ENCODE data around the gene UACA. TPM values are rescaled to one million over a fixed set of nuclear protein-coding genes. Genes with fewer than 3 reads are reported as not detected.

UACA gene
- polyA plus RNA-seq, 2 donors = 27.1 to 83.5 TPM

DNA sequence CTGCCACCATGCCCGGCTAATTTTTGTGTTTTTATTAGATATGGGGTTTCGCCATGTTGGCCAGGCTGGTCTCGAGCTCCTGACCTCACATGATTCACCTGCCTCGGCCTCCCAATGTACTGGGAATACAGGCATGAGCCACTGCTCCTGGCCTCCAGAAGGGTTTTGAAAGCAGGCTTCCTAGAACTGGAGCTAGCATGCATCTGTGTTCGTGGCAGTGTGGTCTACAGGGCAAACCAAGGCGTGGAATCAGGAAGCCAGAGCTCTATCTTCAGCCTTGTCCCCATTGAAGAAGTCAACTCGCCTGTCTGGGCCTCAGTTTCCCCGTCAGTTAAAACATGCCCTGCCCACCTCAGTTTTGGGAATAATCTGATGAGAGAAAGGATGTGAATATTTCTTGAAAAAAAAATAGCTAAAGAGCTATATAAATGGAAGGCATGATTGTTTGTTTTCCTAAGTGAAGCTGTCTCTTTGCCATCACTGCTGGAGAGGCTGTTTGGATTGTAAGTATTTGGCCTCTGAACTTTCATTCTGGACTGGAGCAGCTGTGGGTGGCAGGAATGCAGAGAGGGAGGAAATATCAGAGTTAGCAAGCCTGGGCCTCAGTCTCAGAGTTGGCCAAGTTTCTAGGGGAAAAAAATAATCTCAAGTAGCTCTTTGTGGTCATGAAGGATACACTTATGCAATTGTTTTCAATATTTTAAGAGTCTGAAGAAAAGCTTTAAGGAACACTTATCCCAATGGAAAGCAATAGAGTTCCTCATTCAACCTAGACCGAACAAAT, 36.5 kb upstream of the UACA start:
- H3K27ac ChIP-seq (ENCODE audit: low read depth in 2 of 2, low read length in 1 of 2) = peak overlapping the region in 1 of 2 donors; percentile 41
- no peaks in the 10 kb centered on the region for H3K4me1 ChIP-seq (ENCODE audit: control insufficient read depth in 2 of 2, insufficient read depth in 2 of 2, low read length in 1 of 2)
- H3K4me3 ChIP-seq (ENCODE audit: low read depth in 1 of 2, low read length in 2 of 2) = no peak overlapping the region
- 74 to 75% methylated on average over 9 of the region's 9 CpGs for WGBS, 2 donors
- H3K27me3 ChIP-seq (ENCODE audit: control insufficient read depth in 1 of 2, insufficient read depth in 2 of 2, low read length in 2 of 2) = no peaks in the 10 kb centered on the region
- H3K36me3 ChIP-seq (ENCODE audit: control insufficient read depth in 2 of 2, insufficient read depth in 2 of 2, low read length in 1 of 2) = no peaks in the 10 kb centered on the region
- H3K9me3 ChIP-seq (ENCODE audit: control insufficient read depth in 2 of 2, insufficient read depth in 1 of 2, low read depth in 1 of 2, low read length in 1 of 2) = no peaks in the 10 kb centered on the region

GRCh38 chr15:70797464-70797863, 34.1 kb upstream of the UACA start:
- Histone ChIP-seq H3K9me3 (ENCODE audit: control insufficient read depth in 2 of 2, insufficient read depth in 1 of 2, low read depth in 1 of 2, low read length in 1 of 2) (no peaks in the 10 kb centered on the region), H3K27ac (ENCODE audit: low read depth in 2 of 2, low read length in 1 of 2) (no peak overlapping the region), H3K27me3 (ENCODE audit: control insufficient read depth in 1 of 2, insufficient read depth in 2 of 2, low read length in 2 of 2) (no peaks in the 10 kb centered on the region), H3K36me3 (ENCODE audit: control insufficient read depth in 2 of 2, insufficient read depth in 2 of 2, low read length in 1 of 2) (no peaks in the 10 kb centered on the region), H3K4me3 (ENCODE audit: low read depth in 1 of 2, low read length in 2 of 2) (no peak overlapping the region), H3K4me1 (ENCODE audit: control insufficient read depth in 2 of 2, insufficient read depth in 2 of 2, low read length in 1 of 2) (no peaks in the 10 kb centered on the region)
- 73 to 88% methylated on average over 5 of the region's 5 CpGs for WGBS, 2 donors

GRCh38 chr15:70796516-70797310, 33.4 kb upstream of the UACA start:
- no peaks in the 10 kb centered on the region for H3K9me3 ChIP-seq (ENCODE audit: control insufficient read depth in 2 of 2, insufficient read depth in 1 of 2, low read depth in 1 of 2, low read length in 1 of 2)
- H3K27ac ChIP-seq (ENCODE audit: low read depth in 2 of 2, low read length in 1 of 2) = no peak overlapping the region
- no peaks in the 10 kb centered on the region for H3K27me3 ChIP-seq (ENCODE audit: control insufficient read depth in 1 of 2, insufficient read depth in 2 of 2, low read length in 2 of 2)
- no peaks in the 10 kb centered on the region for H3K36me3 ChIP-seq (ENCODE audit: control insufficient read depth in 2 of 2, insufficient read depth in 2 of 2, low read length in 1 of 2)
- no peaks in the 10 kb centered on the region for H3K4me1 ChIP-seq (ENCODE audit: control insufficient read depth in 2 of 2, insufficient read depth in 2 of 2, low read length in 1 of 2)
- 92% methylated on average over 14 of the region's 14 CpGs for WGBS, 2 donors
- H3K4me3 ChIP-seq (ENCODE audit: low read depth in 1 of 2, low read length in 2 of 2) = no peak overlapping the region

DNA sequence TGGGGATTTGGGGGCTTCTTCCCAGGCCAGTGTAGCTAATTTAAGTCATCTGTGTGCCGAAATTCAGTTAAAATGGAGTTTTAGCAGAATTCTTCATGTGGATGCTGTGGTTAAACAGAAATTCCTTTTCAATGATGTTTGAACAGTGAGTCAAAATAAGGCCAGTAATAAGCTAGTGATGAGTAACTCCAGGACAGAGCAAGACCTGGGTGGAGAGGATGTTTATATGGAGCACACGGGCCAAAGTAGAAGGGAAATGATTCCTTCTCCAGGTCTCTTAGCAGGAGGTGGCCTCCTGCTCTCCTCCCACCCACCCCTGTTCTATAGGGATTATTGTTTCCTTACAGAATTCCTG, 31.9 kb upstream of the UACA start:
- Histone ChIP-seq H3K4me3 (ENCODE audit: low read depth in 1 of 2, low read length in 2 of 2) (no peak overlapping the region), H3K27me3 (ENCODE audit: control insufficient read depth in 1 of 2, insufficient read depth in 2 of 2, low read length in 2 of 2) (no peaks in the 10 kb centered on the region), H3K9me3 (ENCODE audit: control insufficient read depth in 2 of 2, insufficient read depth in 1 of 2, low read depth in 1 of 2, low read length in 1 of 2) (no peaks in the 10 kb centered on the region), H3K27ac (ENCODE audit: low read depth in 2 of 2, low read length in 1 of 2) (peak overlapping the region in 1 of 2 donors; percentile 20), H3K36me3 (ENCODE audit: control insufficient read depth in 2 of 2, insufficient read depth in 2 of 2, low read length in 1 of 2) (no peaks in the 10 kb centered on the region), H3K4me1 (ENCODE audit: control insufficient read depth in 2 of 2, insufficient read depth in 2 of 2, low read length in 1 of 2) (no peaks in the 10 kb centered on the region)
- 52 to 61% methylated on average over 2 of the region's 2 CpGs for WGBS, 2 donors

GRCh38 chr15:70794596-70795310, 31.4 kb upstream of the UACA start:
- Histone ChIP-seq H3K4me3 (ENCODE audit: low read depth in 1 of 2, low read length in 2 of 2) (no peak overlapping the region), H3K4me1 (ENCODE audit: control insufficient read depth in 2 of 2, insufficient read depth in 2 of 2, low read length in 1 of 2) (no peaks in the 10 kb centered on the region), H3K27ac (ENCODE audit: low read depth in 2 of 2, low read length in 1 of 2) (peak overlapping the region in 1 of 2 donors; percentile 20), H3K36me3 (ENCODE audit: control insufficient read depth in 2 of 2, insufficient read depth in 2 of 2, low read length in 1 of 2) (no peaks in the 10 kb centered on the region), H3K9me3 (ENCODE audit: control insufficient read depth in 2 of 2, insufficient read depth in 1 of 2, low read depth in 1 of 2, low read length in 1 of 2) (no peaks in the 10 kb centered on the region), H3K27me3 (ENCODE audit: control insufficient read depth in 1 of 2, insufficient read depth in 2 of 2, low read length in 2 of 2) (no peaks in the 10 kb centered on the region)
- 81 to 86% methylated on average over 12 of the region's 12 CpGs for WGBS, 2 donors

DNA sequence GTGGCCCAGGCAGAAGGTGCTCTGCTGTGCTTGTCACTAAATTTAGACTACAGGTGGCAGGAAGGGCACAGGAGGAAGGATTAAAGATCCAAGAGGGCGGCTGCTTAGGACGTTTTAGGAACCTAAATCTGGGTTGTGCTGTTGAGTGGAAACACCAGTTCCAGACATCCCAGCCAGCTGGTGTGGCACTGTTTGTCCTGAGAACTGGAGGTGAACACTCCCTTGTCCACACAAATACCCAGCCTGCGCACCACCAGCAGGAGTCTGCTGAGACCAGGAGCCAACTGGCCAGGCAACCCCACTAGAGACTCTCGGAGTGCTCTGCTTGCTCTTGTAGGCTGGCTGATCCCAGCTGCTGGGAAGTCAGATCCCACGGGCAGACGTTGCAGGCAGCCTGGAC, 30.3 kb upstream of the UACA start:
- H3K36me3 ChIP-seq (ENCODE audit: control insufficient read depth in 2 of 2, insufficient read depth in 2 of 2, low read length in 1 of 2) = no peaks in the 10 kb centered on the region
- no peaks in the 10 kb centered on the region for H3K4me1 ChIP-seq (ENCODE audit: control insufficient read depth in 2 of 2, insufficient read depth in 2 of 2, low read length in 1 of 2)
- 77 to 79% methylated on average over 6 of the region's 6 CpGs for WGBS, 2 donors
- no peaks in the 10 kb centered on the region for H3K9me3 ChIP-seq (ENCODE audit: control insufficient read depth in 2 of 2, insufficient read depth in 1 of 2, low read depth in 1 of 2, low read length in 1 of 2)
- H3K4me3 ChIP-seq (ENCODE audit: low read depth in 1 of 2, low read length in 2 of 2) = no peak overlapping the region
- no peak overlapping the region for H3K27ac ChIP-seq (ENCODE audit: low read depth in 2 of 2, low read length in 1 of 2)
- H3K27me3 ChIP-seq (ENCODE audit: control insufficient read depth in 1 of 2, insufficient read depth in 2 of 2, low read length in 2 of 2) = no peaks in the 10 kb centered on the region

GRCh38 chr15:70792171-70792573, 28.8 kb upstream of the UACA start:
- H3K27ac ChIP-seq (ENCODE audit: low read depth in 2 of 2, low read length in 1 of 2) = no peak overlapping the region
- WGBS, 2 donors = 54 to 55% methylated on average over 2 of the region's 2 CpGs
- no peaks in the 10 kb centered on the region for H3K27me3 ChIP-seq (ENCODE audit: control insufficient read depth in 1 of 2, insufficient read depth in 2 of 2, low read length in 2 of 2)

DNA sequence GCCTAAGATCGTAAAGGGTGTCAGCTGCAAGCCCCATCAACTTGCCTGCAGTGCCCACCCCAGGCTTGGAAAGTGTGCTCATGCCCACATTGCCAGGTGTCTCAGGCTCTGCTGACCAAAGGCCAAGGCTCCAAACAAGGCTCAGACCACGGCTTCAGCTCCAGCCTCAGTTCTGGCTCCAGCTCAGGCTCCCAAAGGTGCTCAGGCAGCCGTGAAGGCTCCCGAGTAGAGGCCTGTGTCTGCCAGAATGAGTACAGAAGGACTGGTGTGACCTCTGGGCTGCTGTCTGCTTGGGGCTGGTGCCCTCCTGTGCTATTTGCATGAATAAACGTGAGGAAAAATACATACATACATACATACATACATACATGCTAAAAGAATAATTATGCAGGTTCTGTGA, 27.9 kb upstream of the UACA start:
- Histone ChIP-seq H3K27ac (ENCODE audit: low read depth in 2 of 2, low read length in 1 of 2) (no peak overlapping the region), H3K36me3 (ENCODE audit: control insufficient read depth in 2 of 2, insufficient read depth in 2 of 2, low read length in 1 of 2) (no peaks in the 10 kb centered on the region), H3K4me3 (ENCODE audit: low read depth in 1 of 2, low read length in 2 of 2) (no peak overlapping the region), H3K9me3 (ENCODE audit: control insufficient read depth in 2 of 2, insufficient read depth in 1 of 2, low read depth in 1 of 2, low read length in 1 of 2) (no peaks in the 10 kb centered on the region), H3K4me1 (ENCODE audit: control insufficient read depth in 2 of 2, insufficient read depth in 2 of 2, low read length in 1 of 2) (no peaks in the 10 kb centered on the region), H3K27me3 (ENCODE audit: control insufficient read depth in 1 of 2, insufficient read depth in 2 of 2, low read length in 2 of 2) (no peaks in the 10 kb centered on the region)
- 78 to 84% methylated on average over 5 of the region's 5 CpGs for whole genome bisulfite sequencing, 2 donors

More at GRCh38 chr15:70792171-70792573, 28.8 kb upstream of the UACA start:
- Histone ChIP-seq H3K4me3 (ENCODE audit: low read depth in 1 of 2, low read length in 2 of 2) (no peak overlapping the region), H3K36me3 (ENCODE audit: control insufficient read depth in 2 of 2, insufficient read depth in 2 of 2, low read length in 1 of 2) (no peaks in the 10 kb centered on the region), H3K9me3 (ENCODE audit: control insufficient read depth in 2 of 2, insufficient read depth in 1 of 2, low read depth in 1 of 2, low read length in 1 of 2) (no peaks in the 10 kb centered on the region), H3K4me1 (ENCODE audit: control insufficient read depth in 2 of 2, insufficient read depth in 2 of 2, low read length in 1 of 2) (no peaks in the 10 kb centered on the region)

- Histone ChIP-seq H3K27ac (ENCODE audit: low read depth in 2 of 2, low read length in 1 of 2) (no peak overlapping the region), H3K9me3 (ENCODE audit: control insufficient read depth in 2 of 2, insufficient read depth in 1 of 2, low read depth in 1 of 2, low read length in 1 of 2) (no peaks in the 10 kb centered on the region), H3K27me3 (ENCODE audit: control insufficient read depth in 1 of 2, insufficient read depth in 2 of 2, low read length in 2 of 2) (no peaks in the 10 kb centered on the region), H3K36me3 (ENCODE audit: control insufficient read depth in 2 of 2, insufficient read depth in 2 of 2, low read length in 1 of 2) (no peaks in the 10 kb centered on the region), H3K4me1 (ENCODE audit: control insufficient read depth in 2 of 2, insufficient read depth in 2 of 2, low read length in 1 of 2) (no peaks in the 10 kb centered on the region), H3K4me3 (ENCODE audit: low read depth in 1 of 2, low read length in 2 of 2) (no peak overlapping the region)
- 75 to 79% methylated on average over 4 of the region's 4 CpGs for WGBS, 2 donors
Observed at GRCh38 chr15:70789213-70789612, 25.9 kb upstream of the UACA start.

All from esophagus (tissue), 2 donors.